HK-2 (cell line): ENCODE data around the gene MEMO1.
A peak's percentile ranks its signal among the peaks of the same experiment; 100 is the strongest.
"Not testable (repeated sequence)": the region's sequence is repeated elsewhere in the genome, so short reads cannot be mapped to it uniquely, and the experiment has no call there.

Source experiments
- DNase-seq: peaks from one replicate; pipeline ENCODE4 v3.0.0-alpha.2; 2018; ENCODE audit not compliant: unreplicated experiment

The MEMO1 gene

GRCh38 chr2:32010670-32011484 is at the start of gene MEMO1:
Gene MEMO1, minus strand, starts transcription at chr2:32011008. Its CDS starts 761 bp downstream, at chr2:32010247.
- peak; percentile 93 for DNase-seq

GRCh38 chr2:32060266-32060665 is 49.5 kb upstream of the MEMO1 start:
- DNase-seq: no peak

- DNase-seq: no peak
These were observed 47.3 kb upstream of the MEMO1 start for GRCh38 chr2:32058130-32058529.

DNA sequence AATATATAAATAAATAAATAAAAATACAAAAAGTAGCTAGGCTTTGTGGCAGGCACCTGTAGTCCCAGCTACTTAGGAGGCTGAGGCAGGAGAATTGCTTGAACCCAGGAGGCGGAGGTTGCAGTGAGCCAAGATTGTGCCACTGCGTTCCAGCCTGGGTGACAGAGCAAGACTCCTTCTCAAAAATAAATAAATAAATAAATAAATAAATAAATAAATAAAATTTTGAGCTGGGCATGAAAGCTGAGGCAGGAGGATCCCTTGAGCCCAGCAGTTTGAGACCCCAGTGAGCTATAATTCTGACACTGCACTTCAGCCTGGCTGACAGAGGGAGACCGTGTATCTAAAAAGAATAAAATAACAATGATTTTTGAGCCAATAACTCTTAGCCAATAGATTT is 43.8 kb upstream of the MEMO1 start:
- DNase-seq: not testable (repeated sequence)

DNA sequence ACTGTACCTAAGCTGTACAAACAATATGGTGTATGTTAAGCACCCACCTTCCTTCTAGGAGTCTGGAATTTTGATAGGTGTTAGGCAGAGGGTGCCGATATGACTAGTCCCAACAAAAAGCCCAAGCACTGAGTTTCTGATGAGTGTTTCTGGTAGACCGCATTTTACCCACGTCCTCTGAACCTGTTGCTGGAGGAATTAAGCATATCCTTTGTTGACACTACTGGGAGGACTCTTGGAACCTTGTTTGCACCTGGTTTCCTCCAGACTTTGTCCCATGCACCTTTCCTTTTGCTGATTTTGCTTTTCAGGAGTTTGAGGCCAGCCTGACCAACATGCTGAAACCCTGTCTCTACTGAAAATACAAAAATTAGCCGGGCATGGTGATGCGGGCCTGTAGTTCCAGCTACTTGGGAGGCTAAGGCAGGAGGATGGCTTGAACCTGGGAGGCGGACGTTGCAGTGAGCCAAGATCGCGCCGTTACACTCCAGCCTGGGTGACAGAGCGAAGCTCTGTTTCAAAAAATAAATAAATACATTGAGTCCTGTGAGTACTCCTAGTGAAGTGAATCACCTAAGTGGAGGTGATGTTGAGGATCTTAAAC is 41.1 kb upstream of the MEMO1 start:
- no peak for DNase-seq

- no peak for DNase-seq
These were observed 32.8 kb upstream of the MEMO1 start for GRCh38 chr2:32043561-32043960.

- DNase-seq: peak; percentile 93
These were observed 28.8 kb upstream of the MEMO1 start, which contains the start of gene DPY30 for GRCh38 chr2:32039447-32040219. Gene DPY30, minus strand, starts transcription at chr2:32039805. Its CDS starts 349 bp downstream, at chr2:32039456.

DNA sequence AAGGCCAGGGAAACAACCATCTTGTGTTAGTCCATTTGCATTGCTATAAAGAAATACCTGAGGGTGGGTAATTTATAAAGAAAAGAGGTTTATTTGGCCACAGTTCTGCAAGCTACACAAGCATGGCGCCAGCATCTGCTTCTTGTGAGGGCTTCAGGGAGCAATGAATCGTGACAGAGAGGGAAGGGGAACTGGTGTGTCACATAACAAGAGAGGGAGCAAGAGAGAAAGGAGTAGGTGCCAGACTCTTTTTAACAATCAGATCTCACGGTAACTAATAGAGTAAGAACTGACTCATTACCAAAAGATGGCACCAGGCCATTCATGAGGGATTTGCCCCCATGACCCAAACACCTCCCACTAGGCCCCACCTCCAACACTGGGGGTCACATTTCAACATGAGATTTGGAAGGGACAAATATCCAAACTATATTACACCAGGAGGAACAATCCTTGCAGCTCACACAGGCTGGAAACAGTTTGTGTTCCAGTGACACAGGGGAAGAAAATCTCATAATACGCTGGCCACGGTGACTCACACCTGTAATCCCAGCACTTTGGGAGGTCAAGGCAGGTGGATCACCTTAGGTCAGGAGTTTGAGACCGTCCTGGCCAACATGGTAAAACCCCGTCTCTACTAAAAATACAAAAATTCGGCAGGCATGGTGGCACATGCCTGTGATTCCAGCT is 23.5 kb upstream of the MEMO1 start:
- DNase-seq: not testable (repeated sequence)

DNA sequence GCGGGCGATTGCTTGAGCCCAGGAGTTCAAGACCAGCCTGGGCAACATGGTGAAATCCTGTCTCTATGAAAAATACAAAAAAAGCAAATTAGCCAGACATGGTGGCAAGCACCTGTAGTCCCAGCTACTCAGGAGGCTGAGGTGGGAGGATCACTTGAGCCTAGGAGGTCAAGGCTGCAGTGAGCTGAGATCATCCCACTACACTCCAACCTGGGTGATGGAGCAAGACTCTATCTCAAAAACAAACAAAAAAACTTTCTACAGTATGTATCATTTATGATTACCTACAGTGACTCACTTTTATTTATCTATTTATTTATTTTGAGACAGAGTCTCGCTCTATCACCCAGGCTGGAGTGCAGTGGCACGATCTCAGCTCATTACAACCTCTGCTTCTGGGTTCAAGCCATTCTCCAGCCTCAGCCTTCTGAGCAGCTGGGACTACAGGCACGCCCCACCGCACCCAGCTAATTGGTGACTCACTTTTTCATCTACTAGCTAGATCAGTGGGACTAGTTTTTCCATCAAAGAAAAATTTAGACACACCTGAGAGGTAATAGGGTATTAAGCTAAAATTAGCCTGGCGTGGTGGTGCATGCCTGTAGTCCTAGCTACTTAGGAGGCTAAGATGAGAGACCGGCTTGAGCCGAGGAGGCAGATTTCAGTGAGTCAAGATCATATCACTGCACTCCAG is 8.1 kb upstream of the MEMO1 start:
- DNase-seq: not testable (repeated sequence)

DNA sequence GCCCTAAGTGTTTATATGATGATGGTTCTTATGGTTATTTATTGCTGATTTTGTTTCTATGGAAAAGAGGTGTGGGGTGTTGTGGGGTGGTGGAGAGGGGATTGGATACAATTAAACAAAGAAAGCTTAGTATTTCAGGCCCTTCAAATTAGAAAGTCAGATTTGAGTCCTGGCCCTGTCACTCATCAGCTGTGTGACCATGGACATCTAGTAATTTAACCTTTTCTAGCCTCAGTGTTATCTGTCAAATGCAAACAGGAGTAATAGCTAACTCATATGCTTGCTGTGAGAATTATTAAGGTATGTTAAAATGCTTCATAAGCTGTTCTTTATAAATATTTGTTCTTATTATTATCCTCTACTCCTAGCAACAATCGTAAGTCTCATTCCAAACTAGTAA is 2.1 kb upstream of the MEMO1 start:
- no peak for DNase-seq

GRCh38 chr2:32011485-32011960 is 715 bp upstream of the MEMO1 start:
- no peak for DNase-seq

DNA sequence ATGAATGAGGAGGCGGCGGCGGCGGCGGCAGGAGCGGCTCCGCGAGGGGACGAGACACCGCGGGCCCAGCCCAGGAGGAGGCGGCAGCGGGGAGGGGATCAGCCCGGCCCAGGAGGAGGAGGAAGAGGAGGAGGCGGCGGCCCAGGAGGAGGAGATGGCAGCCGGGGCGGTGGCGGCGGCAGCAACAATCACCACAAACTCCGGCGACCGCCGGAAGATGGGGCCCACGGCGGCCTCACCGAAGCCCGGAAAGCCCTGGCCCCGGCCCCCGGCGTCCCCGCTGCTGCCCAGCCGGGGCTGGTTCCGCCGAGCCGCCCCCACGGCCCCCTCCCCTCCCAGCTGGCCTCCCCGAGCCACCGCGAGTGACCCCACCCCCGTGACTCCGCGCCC is 533 bp downstream of the MEMO1 start:
- peak; percentile 69 for DNase-seq

DNA sequence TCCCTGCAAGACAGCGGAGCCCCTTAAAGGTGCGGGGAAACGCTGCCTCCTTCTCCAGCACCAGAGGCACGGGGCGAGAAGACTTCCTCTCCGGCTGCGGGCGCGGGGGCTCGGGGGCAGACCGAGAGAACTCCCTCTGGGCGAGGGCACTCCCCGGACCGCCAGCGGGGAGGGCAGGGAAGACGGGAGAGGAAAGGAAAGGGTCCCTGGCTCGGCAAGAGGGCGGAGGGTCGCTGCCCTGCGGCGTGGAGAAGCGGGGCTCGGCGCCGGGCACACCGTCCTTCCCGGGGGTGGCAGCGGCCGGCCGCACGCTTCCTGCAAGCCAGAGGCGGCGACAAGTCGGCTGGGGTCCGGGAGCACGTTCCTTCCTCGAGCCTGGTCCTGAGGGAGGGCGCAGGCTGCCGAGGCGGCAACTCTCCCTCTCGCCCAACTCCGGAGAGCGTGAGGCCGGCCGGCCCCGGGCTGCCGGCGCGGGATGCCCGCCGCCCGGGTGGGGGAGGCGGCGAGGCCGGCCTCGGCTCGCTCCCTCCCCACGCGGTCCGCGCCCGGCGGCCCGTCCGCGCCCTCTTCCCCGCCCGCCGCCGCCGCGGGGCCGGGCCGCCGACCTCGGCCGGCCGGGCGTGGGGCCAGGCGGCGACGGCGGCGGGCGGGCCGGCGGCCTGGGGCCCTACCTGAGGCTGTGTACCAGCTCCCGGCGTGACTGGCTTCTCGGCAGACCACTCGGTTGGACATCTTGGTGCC is 1.1 kb downstream of the MEMO1 start:
- peak; percentile 49 for DNase-seq

- peak; percentile 27 for DNase-seq
These were observed 1.8 kb downstream of the MEMO1 start for GRCh38 chr2:32008805-32009515.

- no peak for DNase-seq
These were observed 3.8 kb downstream of the MEMO1 start for GRCh38 chr2:32007121-32007391.

GRCh38 chr2:32005371-32005976 is 5.3 kb downstream of the MEMO1 start:
- no peak for DNase-seq

DNA sequence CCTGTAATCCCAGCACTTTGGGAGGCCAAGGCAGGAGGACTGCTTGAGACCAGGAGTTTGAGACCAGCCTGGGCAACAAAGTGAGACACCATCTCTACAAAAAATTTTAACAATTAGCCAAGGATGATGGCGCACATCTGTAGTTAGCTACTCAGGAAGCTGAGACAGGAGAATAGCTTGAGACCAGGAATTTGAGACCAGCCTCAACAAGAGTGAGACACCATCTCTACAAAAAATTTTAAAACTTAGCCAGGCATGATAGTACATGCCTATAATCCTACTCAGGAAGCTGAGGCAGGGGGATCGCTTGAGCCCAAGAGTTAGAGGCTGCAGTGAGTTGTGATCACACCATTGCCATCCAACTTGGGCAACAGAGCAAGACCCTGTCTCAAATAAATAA is 7.0 kb downstream of the MEMO1 start:
- DNase-seq: no peak

GRCh38 chr2:32002406-32002805 is 8.4 kb downstream of the MEMO1 start:
- DNase-seq: no peak

DNA sequence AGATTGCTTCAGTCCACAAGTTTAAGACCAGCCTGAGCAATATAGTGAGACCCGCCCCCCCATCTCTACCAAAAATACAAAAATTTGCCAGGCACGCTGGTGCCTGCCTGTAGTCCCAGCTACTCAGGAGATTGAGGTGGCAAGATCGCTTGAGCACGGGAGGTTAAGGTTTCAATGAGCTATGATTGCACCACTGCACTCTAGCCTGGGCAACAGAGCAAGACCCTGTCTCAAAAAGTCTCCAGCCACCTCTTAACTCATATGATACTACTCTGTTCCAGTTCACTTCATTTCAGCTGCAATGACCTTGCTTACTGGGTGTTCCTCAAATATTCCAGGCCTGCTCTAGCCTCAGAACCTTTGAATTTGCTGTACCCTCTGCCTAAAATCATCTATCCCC is 11.4 kb downstream of the MEMO1 start:
- no peak for DNase-seq
